ENCODE results near the gene KRT34. TPM values are rescaled to one million over a fixed set of nuclear protein-coding genes. Genes with fewer than 3 reads are reported as not detected.
"Not testable (repeated sequence)": the region's sequence is repeated elsewhere in the genome, so short reads cannot be mapped to it uniquely, and the experiment has no call there.

KRT34 gene
- total RNA-seq, 1 experiment from 2014 or later: 0.08 TPM

- no peaks in the 10 kb centered on the region for H3K27me3 ChIP-seq
- no peak overlapping the region for H3K4me3 ChIP-seq
- no peak for DNase-seq
- no peaks in the 10 kb centered on the region for H3K9me3 ChIP-seq (replicated peaks)
- H3K4me1 ChIP-seq: no peaks in the 10 kb centered on the region
- no peaks in the 10 kb centered on the region for H3K36me3 ChIP-seq
- no peak overlapping the region for H3K27ac ChIP-seq
Measured at GRCh38 chr17:41393826-41394225, 11.7 kb upstream of the KRT34 start.

- no peaks in the 10 kb centered on the region for H3K4me1 ChIP-seq
Measured at GRCh38 chr17:41393294-41393693, 11.2 kb upstream of the KRT34 start.

GRCh38 chr17:41392278-41392677, 10.2 kb upstream of the KRT34 start:
- H3K4me3 ChIP-seq: no peak overlapping the region
- H3K27ac ChIP-seq: no peak overlapping the region
- DNase-seq: no peak
- H3K9me3 ChIP-seq (replicated peaks): no peaks in the 10 kb centered on the region
- no peaks in the 10 kb centered on the region for H3K27me3 ChIP-seq
- no peaks in the 10 kb centered on the region for H3K4me1 ChIP-seq
- H3K36me3 ChIP-seq: no peaks in the 10 kb centered on the region

More at GRCh38 chr17:41393294-41393693, 11.2 kb upstream of the KRT34 start:
- DNase-seq: no peak
- Histone ChIP-seq H3K4me3 (no peak overlapping the region), H3K36me3 (no peaks in the 10 kb centered on the region), H3K27ac (no peak overlapping the region), H3K9me3 (replicated peaks) (no peaks in the 10 kb centered on the region), H3K27me3 (no peaks in the 10 kb centered on the region)

- Histone ChIP-seq H3K4me1 (no peaks in the 10 kb centered on the region), H3K27ac (no peak overlapping the region), H3K27me3 (no peaks in the 10 kb centered on the region), H3K36me3 (no peaks in the 10 kb centered on the region), H3K4me3 (no peak overlapping the region), H3K9me3 (replicated peaks) (no peaks in the 10 kb centered on the region)
- DNase-seq: no peak
Measured at GRCh38 chr17:41391535-41391934, 9.4 kb upstream of the KRT34 start.

DNA sequence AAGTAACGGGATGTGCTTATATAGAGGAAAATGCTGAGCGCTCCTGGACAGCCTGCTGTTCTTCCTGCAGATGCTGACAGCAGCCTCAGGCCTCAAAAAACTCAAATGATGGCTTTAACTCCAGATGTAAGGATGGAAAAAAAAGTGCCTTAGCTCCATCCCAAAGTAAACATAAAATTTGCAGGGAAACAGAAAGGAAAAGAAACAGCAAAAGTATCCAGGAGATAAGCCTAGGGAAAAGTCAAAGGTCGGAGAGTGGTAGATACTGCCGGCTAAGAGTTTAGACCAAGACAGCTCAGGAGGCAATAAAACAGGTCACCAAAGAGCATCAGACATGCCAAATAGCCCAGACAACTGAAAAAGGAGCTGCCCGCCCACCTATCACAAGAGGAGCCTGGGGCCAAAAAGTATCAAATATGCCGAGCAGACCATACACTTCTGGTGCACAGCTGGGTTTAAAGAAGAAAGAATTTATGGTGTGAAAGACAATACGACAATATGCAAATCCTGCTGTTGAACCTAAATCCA, 8.4 kb upstream of the KRT34 start:
- no peaks in the 10 kb centered on the region for H3K27me3 ChIP-seq
- H3K27ac ChIP-seq: no peak overlapping the region
- H3K4me1 ChIP-seq: no peaks in the 10 kb centered on the region
- no peak for DNase-seq
- H3K9me3 ChIP-seq (replicated peaks): no peaks in the 10 kb centered on the region
- no peak overlapping the region for H3K4me3 ChIP-seq
- H3K36me3 ChIP-seq: no peaks in the 10 kb centered on the region

- Histone ChIP-seq H3K27ac (no peak overlapping the region), H3K36me3 (no peaks in the 10 kb centered on the region), H3K9me3 (replicated peaks) (no peaks in the 10 kb centered on the region), H3K27me3 (no peaks in the 10 kb centered on the region), H3K4me1 (no peaks in the 10 kb centered on the region), H3K4me3 (no peak overlapping the region)
- no peak for DNase-seq
Measured at GRCh38 chr17:41387670-41388069, 5.6 kb upstream of the KRT34 start.

DNA sequence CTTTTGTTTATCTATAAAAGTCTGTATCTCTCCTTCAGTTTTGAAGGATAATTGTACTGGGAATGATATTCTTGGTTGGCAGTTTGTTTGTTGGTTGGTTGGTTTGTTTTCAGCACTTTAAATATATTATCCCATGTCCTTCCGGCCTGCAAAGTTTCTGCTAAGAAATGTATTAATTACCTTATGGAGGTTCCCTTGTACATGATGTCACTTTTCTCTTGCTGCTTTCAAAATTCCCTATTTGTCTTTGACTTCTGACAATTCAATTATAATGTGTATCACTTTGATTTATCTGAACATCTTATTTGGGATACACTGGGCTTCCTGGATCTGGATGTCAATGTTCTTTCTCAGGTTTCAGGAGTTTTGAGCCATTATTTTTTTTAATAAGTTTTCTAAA, 4.1 kb upstream of the KRT34 start:
- Histone ChIP-seq H3K9me3 (replicated peaks) (no peaks in the 10 kb centered on the region), H3K4me1 (no peaks in the 10 kb centered on the region), H3K36me3 (no peaks in the 10 kb centered on the region), H3K27me3 (no peaks in the 10 kb centered on the region), H3K27ac (no peak overlapping the region), H3K4me3 (no peak overlapping the region)
- DNase-seq: no peak

DNA sequence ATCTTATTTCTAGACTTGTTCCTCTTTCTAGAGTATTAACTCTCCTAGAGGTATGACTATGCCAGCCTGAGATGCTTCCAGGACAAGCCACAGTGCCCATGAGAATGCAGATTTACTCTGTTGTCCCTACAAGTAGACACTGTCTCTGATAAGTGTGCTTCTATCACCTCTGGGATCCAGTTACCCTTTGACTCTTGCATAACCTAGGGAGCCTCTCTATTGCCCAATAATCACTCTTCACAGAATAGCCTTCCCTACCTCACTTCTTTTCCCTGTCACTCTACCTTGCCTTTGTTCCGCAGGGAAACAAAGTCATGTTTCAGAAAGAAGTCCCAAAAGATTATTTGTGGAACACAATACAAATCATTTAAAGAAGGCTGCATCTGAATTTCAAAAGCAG, 1.6 kb upstream of the KRT34 start:
- Histone ChIP-seq H3K9me3 (replicated peaks) (no peaks in the 10 kb centered on the region), H3K36me3 (no peaks in the 10 kb centered on the region), H3K27ac (no peak overlapping the region), H3K27me3 (no peaks in the 10 kb centered on the region), H3K4me3 (no peak overlapping the region), H3K4me1 (no peaks in the 10 kb centered on the region)
- no peak for DNase-seq

DNA sequence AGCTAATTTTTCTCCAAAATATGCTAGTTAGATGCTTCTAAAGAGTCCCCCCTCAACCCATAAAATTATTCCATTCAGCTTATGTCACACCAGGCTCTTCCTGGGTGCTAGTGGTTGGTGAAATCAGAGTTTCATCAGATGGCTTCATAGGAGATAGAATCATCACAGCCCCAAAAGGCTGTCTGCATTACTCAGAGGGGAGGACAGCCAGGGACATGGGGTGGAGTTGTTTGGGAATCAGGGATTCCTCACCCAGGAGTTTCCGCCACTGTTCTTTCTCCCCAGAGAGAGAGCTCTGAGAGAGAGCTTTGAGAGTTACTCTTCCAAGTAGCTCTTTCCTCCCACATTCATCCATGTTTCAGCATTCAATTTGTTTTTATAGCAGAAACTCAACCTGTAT, 288 bp upstream of the KRT34 start:
- DNase-seq: no peak
- Histone ChIP-seq H3K4me3 (no peak overlapping the region), H3K4me1 (no peaks in the 10 kb centered on the region), H3K9me3 (replicated peaks) (no peaks in the 10 kb centered on the region), H3K27me3 (no peaks in the 10 kb centered on the region), H3K27ac (no peak overlapping the region), H3K36me3 (no peaks in the 10 kb centered on the region)

DNA sequence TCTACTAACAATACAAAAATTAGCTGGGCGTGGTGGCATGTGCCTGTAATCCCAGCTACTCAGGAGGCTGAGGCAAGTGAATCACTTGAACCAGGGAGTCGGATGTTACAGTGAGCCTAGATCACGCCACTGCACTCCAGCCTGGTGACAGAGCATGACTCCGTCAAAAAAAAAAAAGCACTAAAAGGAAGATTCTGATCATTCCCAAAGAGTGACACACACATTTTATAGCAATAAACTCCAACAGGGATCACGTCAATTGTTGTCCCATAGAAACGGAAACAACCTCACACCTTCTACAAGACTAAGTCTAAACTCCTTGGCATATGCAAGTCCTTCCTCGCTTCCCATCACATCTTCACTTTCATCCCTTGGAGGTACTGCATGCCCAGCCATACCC, 2.0 kb downstream of the KRT34 start:
- H3K4me3 ChIP-seq; H3K27me3 ChIP-seq; H3K36me3 ChIP-seq; DNase-seq; H3K27ac ChIP-seq; H3K4me1 ChIP-seq; H3K9me3 ChIP-seq (replicated peaks): not testable (repeated sequence)

GRCh38 chr17:41377546-41377945, 4.6 kb downstream of the KRT34 start:
- Histone ChIP-seq H3K36me3 (no peaks in the 10 kb centered on the region), H3K9me3 (replicated peaks) (no peaks in the 10 kb centered on the region), H3K27ac (no peak overlapping the region), H3K4me3 (no peak overlapping the region), H3K4me1 (no peaks in the 10 kb centered on the region), H3K27me3 (no peaks in the 10 kb centered on the region)
- no peak for DNase-seq

DNA sequence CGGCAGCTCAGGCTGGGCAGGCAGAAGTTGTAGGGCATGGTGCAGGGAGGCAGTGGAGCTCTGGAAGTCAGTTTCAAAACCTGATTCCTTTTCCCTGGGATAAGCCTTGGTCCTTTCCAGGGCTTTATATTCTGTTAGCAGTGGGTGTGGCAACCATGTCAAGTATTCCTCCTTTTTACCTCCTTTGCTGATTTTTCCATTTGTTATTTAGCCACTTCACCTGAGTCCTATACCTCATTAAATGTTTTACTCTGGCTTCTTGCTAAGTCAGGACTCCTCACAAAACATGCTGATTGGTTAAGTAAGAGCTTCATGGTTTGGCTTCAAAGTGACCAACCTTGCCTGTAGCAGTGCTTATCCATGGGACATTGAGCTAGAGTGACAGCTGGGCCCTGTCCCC, 12.4 kb downstream of the KRT34 start, which contains the start of gene KRT33B:
TSS of gene KRT33B (minus strand) at position 101 of the 400 bp plus-strand sequence. CDS start at position 38, 63 bp downstream.
- H3K4me1 ChIP-seq: no peaks in the 10 kb centered on the region

DNA sequence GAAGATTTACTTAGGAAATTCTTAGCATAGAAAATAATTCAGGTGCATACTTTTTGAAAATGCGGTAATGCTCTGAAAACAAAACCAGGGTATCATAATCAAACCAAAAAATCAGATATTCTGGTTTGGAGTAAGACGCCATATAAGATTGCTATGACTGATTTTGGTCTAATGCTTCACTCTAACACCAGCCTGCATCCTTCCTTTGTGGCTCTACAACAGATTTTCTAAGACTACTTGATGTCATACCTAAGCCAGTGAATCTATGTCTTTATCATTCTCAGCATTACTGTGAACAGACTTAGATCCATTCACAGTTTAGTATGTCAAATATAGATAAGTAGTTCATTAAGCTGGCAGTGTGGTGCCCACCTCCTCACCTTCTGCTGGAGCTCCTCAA, 13.1 kb downstream of the KRT34 start:
- no peak overlapping the region for H3K27ac ChIP-seq
- no peaks in the 10 kb centered on the region for H3K27me3 ChIP-seq
- H3K4me3 ChIP-seq: no peak overlapping the region
- H3K4me1 ChIP-seq: no peaks in the 10 kb centered on the region
- no peaks in the 10 kb centered on the region for H3K36me3 ChIP-seq
- DNase-seq: no peak
- no peaks in the 10 kb centered on the region for H3K9me3 ChIP-seq (replicated peaks)

More for the DNA sequence above, 12.4 kb downstream of the KRT34 start, which contains the start of gene KRT33B:
- Histone ChIP-seq H3K27ac (no peak within 1 kb of the TSS), H3K9me3 (replicated peaks) (no peaks in the 10 kb centered on the region), H3K36me3 (no peaks in the 10 kb centered on the region), H3K27me3 (no peaks in the 10 kb centered on the region), H3K4me3 (no peak within 1 kb of the TSS)
- no peak for DNase-seq

DNA sequence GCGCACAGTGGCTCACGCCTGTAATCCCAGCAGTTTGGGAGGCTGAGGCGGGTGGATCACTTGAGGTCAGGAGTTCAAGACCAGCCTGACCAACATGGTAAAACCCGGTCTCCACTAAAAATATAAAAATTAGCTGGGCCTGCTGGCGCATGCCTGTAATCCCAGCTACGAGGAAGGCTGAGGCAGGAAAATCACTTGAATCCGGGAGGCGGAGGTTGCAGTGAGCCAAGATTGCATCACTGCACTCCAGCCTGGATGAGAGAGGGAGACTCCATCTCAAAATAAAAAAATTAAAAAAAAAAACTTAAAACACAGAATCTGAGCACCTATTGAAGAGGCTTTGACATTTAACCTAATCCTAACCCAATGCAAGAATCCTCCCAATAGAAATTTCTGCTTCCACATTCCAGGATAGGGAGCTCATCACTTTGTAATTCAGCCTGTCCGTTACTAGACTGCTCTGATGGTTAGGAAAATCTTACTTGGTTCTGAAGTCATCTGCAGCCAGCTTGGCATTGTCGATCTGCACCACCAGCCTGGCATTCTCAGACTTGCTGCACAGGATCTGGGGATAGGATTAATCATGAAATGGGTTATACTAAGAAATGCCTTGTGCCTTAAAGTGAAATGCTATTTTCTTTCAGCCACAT, 14.6 kb downstream of the KRT34 start:
- no peaks in the 10 kb centered on the region for H3K27me3 ChIP-seq
- no peaks in the 10 kb centered on the region for H3K9me3 ChIP-seq (replicated peaks)
- no peaks in the 10 kb centered on the region for H3K4me1 ChIP-seq
- DNase-seq: no peak
- H3K36me3 ChIP-seq: no peaks in the 10 kb centered on the region
- no peak overlapping the region for H3K4me3 ChIP-seq
- no peak overlapping the region for H3K27ac ChIP-seq

DNA sequence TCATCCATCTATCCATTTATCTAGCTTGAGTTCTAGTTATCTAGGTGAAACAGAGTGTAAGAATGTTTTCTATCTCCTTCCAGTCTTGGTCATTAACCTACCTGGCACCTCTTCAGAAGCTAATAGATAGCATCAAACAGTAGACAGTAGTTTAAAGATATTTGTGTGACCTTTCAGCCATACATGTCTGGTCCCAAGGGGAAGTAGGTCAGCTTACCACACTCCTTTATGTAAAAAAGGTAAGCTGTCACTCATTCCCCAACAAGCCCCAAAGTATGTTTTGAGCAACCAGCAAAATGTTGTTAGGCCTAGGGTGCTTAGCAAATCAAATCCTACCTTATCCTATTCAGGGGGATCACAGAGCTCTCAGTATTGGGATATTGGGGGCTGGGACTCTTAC, 16.0 kb downstream of the KRT34 start:
- DNase-seq: no peak
- no peaks in the 10 kb centered on the region for H3K27me3 ChIP-seq
- no peaks in the 10 kb centered on the region for H3K36me3 ChIP-seq
- no peak overlapping the region for H3K27ac ChIP-seq
- no peaks in the 10 kb centered on the region for H3K9me3 ChIP-seq (replicated peaks)
- no peak overlapping the region for H3K4me3 ChIP-seq
- H3K4me1 ChIP-seq: no peaks in the 10 kb centered on the region

DNA sequence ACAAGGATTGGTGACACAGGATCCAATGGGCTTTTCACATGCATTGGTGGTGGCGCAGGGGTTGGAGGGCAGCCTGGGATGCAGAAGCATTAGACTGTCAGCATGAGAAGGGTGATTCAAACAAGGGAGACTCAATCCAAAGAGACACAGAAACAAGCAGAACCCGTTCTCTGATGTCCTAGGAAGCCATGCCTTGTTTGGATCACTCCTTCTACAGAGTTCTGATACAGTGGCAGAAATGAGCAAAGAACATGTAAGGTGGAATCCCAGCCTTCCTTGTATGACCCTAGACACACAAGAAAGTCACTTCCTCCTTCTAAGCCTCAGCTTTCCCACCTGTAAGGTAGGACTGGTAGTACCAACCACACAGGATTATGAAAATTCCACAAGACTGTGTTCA, 18.2 kb downstream of the KRT34 start:
- Histone ChIP-seq H3K4me1 (no peaks in the 10 kb centered on the region), H3K27ac (no peak overlapping the region), H3K27me3 (no peaks in the 10 kb centered on the region), H3K36me3 (no peaks in the 10 kb centered on the region), H3K9me3 (replicated peaks) (no peaks in the 10 kb centered on the region), H3K4me3 (no peak overlapping the region)
- no peak for DNase-seq
